Upper lobe of right lung (tissue), 1 donor: ENCODE data around the gene PTPRR. TPM values are rescaled to one million over a fixed set of nuclear protein-coding genes. Genes with fewer than 3 reads are reported as not detected.

ENCODE experiments used
- ATAC-seq: fragments of 200-7000 bp; cut with Tn5 transposase; one replicate; pipeline ENCODE4 v1.9.1; 2020; ENCODE audit warnings: mild to moderate bottlenecking, moderate library complexity
- DNase-seq: peaks from one replicate; pipeline ENCODE4 v3.0.0-alpha.2; 2020
- H3K27ac ChIP-seq: fragments of 200-600 bp; one replicate; pipeline ENCODE4 v1.8.0; 2022
- H3K27me3 ChIP-seq: fragments of 200-600 bp; one replicate; pipeline ENCODE4 v1.8.0; 2022; ENCODE audit warnings: mild to moderate bottlenecking
- H3K36me3 ChIP-seq: fragments of 200-600 bp; one replicate; pipeline ENCODE4 v1.8.0; 2022
- H3K4me1 ChIP-seq: fragments of 200-600 bp; one replicate; pipeline ENCODE4 v1.8.0; 2022
- H3K4me3 ChIP-seq: fragments of 200-600 bp; one replicate; pipeline ENCODE4 v1.8.0; 2022; ENCODE audit warnings: mild to moderate bottlenecking
- H3K9me3 ChIP-seq: fragments of 200-600 bp; one replicate; pipeline ENCODE4 v1.8.0; 2022
- intact Hi-C: fragments of 100-400 bp; cut with DNase I; formaldehyde crosslinking; loops from one replicate; pipeline ENCODE4 v1.11.0; 2022
- total RNA-seq: library from RNA; stranded (reverse); fragmentation: NEBNext Ultra II Directional; extraction: Animal tissue kit (Norgen Biotek cat#: 25700); gene quantifications from one replicate; pipeline ENCODE4 v1.2.1, GENCODE V29; 2021
- TF ChIP-seq, protein P1 (sequence below): fragments of 200-600 bp; IDR thresholded peaks from one replicate; pipeline ENCODE4 v1.8.0; 2022; ENCODE audit warnings: antibody characterized with exemption
- donor health status: DM: no; HTN: yes; CAD: no; lungs with severe emphysema.

Gene PTPRR
- total RNA-seq, 1 donor from 2014 or later: 5.1 TPM

DNA sequence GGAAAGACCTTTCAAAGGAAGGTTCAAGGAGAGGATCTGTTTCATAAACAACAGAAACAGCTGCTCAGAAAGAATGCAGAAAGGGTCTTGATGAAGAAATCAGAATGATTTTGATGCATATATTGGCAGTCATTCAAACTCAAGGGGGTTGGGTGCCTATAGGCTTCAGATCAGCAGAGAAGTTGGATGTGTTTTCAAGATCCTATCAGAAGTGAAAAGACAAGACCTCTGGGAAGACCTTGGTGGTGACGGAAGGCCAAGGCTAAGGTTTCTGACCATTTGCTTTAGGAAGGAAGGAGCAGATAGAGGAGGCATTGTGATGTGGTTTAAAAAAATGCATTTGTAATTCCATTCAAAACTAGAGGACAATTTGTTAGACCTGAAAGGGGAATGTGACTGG is 268.1 kb downstream of the PTPRR start:
- TF ChIP-seq, protein P1, sequence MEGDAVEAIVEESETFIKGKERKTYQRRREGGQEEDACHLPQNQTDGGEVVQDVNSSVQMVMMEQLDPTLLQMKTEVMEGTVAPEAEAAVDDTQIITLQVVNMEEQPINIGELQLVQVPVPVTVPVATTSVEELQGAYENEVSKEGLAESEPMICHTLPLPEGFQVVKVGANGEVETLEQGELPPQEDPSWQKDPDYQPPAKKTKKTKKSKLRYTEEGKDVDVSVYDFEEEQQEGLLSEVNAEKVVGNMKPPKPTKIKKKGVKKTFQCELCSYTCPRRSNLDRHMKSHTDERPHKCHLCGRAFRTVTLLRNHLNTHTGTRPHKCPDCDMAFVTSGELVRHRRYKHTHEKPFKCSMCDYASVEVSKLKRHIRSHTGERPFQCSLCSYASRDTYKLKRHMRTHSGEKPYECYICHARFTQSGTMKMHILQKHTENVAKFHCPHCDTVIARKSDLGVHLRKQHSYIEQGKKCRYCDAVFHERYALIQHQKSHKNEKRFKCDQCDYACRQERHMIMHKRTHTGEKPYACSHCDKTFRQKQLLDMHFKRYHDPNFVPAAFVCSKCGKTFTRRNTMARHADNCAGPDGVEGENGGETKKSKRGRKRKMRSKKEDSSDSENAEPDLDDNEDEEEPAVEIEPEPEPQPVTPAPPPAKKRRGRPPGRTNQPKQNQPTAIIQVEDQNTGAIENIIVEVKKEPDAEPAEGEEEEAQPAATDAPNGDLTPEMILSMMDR: no peak
- Histone ChIP-seq H3K36me3 (no peaks in the 10 kb centered on the region), H3K4me3 (no peak overlapping the region), H3K27ac (no peak overlapping the region), H3K9me3 (no peaks in the 10 kb centered on the region), H3K27me3 (no peaks in the 10 kb centered on the region), H3K4me1 (no peaks in the 10 kb centered on the region)
- DNase-seq: no peak
- intact Hi-C loops: no loop called here
- no peak for ATAC-seq

- no peak overlapping the region for H3K4me3 ChIP-seq
- TF ChIP-seq, protein P1: no peak
- peaks cover 17% of the 10 kb centered on the region for H3K4me1 ChIP-seq
- no peak overlapping the region for H3K27ac ChIP-seq
- intact Hi-C loops: no loop called here
- DNase-seq (no peak), ATAC-seq (no peak)
- H3K27me3 ChIP-seq: no peaks in the 10 kb centered on the region
- no peaks in the 10 kb centered on the region for H3K36me3 ChIP-seq
- no peaks in the 10 kb centered on the region for H3K9me3 ChIP-seq
These were observed 271.7 kb downstream of the PTPRR start for GRCh38 chr12:70648831-70649230.

- no peak for ATAC-seq
- Histone ChIP-seq H3K36me3 (no peaks in the 10 kb centered on the region), H3K4me3 (no peak overlapping the region), H3K27me3 (no peaks in the 10 kb centered on the region), H3K9me3 (no peaks in the 10 kb centered on the region), H3K4me1 (peaks cover 17% of the 10 kb centered on the region), H3K27ac (no peak overlapping the region)
- TF ChIP-seq, protein P1: no peak
- intact Hi-C loops: no loop called here
- no peak for DNase-seq
These were observed 272.3 kb downstream of the PTPRR start for GRCh38 chr12:70648191-70648590.

- intact Hi-C loops: no loop called here
- TF ChIP-seq, protein P1: no peak
- H3K27ac ChIP-seq: no peak overlapping the region
- H3K9me3 ChIP-seq: no peaks in the 10 kb centered on the region
- H3K27me3 ChIP-seq: no peaks in the 10 kb centered on the region
- peaks cover 17% of the 10 kb centered on the region for H3K4me1 ChIP-seq
- DNase-seq (no peak), ATAC-seq (no peak)
- no peak overlapping the region for H3K4me3 ChIP-seq
- H3K36me3 ChIP-seq: no peaks in the 10 kb centered on the region
These were observed 273.7 kb downstream of the PTPRR start for GRCh38 chr12:70646850-70647249.

- no peaks in the 10 kb centered on the region for H3K9me3 ChIP-seq
- H3K4me1 ChIP-seq: peaks cover 17% of the 10 kb centered on the region
- peak; percentile 87 for ATAC-seq
- H3K36me3 ChIP-seq: no peaks in the 10 kb centered on the region
- DNase-seq: no peak
- no peak overlapping the region for H3K4me3 ChIP-seq
- TF ChIP-seq, protein P1: no peak
- no peaks in the 10 kb centered on the region for H3K27me3 ChIP-seq
- no peak overlapping the region for H3K27ac ChIP-seq
- intact Hi-C loops: no loop called here
These were observed 274.8 kb downstream of the PTPRR start for GRCh38 chr12:70645494-70646317.
